Activated naive CD4-positive, alpha-beta T cell treated with anti-CD3 and anti-CD28 coated beads for 36 hours (primary cell): ENCODE measurements around the gene RBMS1. TPM values are rescaled to one million over a fixed set of nuclear protein-coding genes. Genes with fewer than 3 reads are reported as not detected.
"Not testable (repeated sequence)": the region's sequence is repeated elsewhere in the genome, so short reads cannot be mapped to it uniquely, and the experiment has no call there.

Source experiments
- CTCF ChIA-PET: fragments of 350-600 bp; sonication (Branson Sonifier 250); formaldehyde crosslinking; loops from one replicate; lab custom pipeline; 2021; ENCODE audit warnings: antibody characterized with exemption; lab: Charles Lee
- DNase-seq: peaks from one replicate; pipeline ENCODE4 v3.0.0-alpha.2; 2020
- H3K27ac Mint-ChIP-seq: one replicate; pipeline ENCODE4 v1.8.0; 2021; ENCODE audit warnings: mild to moderate bottlenecking, mixed read lengths
- H3K27me3 Mint-ChIP-seq: one replicate; pipeline ENCODE4 v1.8.0; 2021; ENCODE audit warnings: low read depth, mixed read lengths
- H3K36me3 Mint-ChIP-seq: one replicate; pipeline ENCODE4 v1.8.0; 2021; ENCODE audit warnings: low read depth, mixed read lengths
- H3K4me1 Mint-ChIP-seq: one replicate; pipeline ENCODE4 v1.8.0; 2021; ENCODE audit warnings: low read depth, mixed read lengths
- H3K4me3 Mint-ChIP-seq: one replicate; pipeline ENCODE4 v1.8.0; 2021; ENCODE audit warnings: mild to moderate bottlenecking, moderate library complexity, mixed read lengths
- H3K9me3 Mint-ChIP-seq: one replicate; pipeline ENCODE4 v1.8.0; 2021; ENCODE audit warnings: mixed read lengths
- intact Hi-C: fragments of 100-400 bp; cut with micrococcal nuclease; formaldehyde crosslinking; loops from one replicate; pipeline ENCODE4 v1.15.1; 2023
- total RNA-seq, 2 experiments: library from RNA; stranded (reverse); gene quantifications; one replicate each; pipeline ENCODE4 v1.2.3, GENCODE V29; 2021

RBMS1 gene
- total RNA-seq, 2 experiments from 2014 or later = 27.8 to 29.1 TPM

GRCh38 chr2:160494201-160494644 is 616 bp upstream of the RBMS1 start:
- intact Hi-C loops = loop anchor here (5.0 to 10.0 kb wide), 2 partner anchors 158 to 779 kb away; partner anchors contain the start of gene MARCHF7
- Mint-ChIP-seq H3K9me3 (no peaks in the 10 kb centered on the region), H3K4me3 (peak overlapping the region; percentile 93), H3K27me3 (no peaks in the 10 kb centered on the region), H3K36me3 (no peaks in the 10 kb centered on the region), H3K27ac (no peak overlapping the region), H3K4me1 (peaks cover 37% of the 10 kb centered on the region)
- no peak for DNase-seq
- CTCF ChIA-PET = interaction anchor here (0.9 to 1.0 kb wide), 2 partner anchors 65 to 91 kb away, joined by 3 read pairs; no protein-coding TSS in a partner anchor

GRCh38 chr2:160492401-160493226 is 993 bp downstream of the RBMS1 start:
- intact Hi-C loops = loop anchor here (1.0 to 10.0 kb wide), 9 partner anchors 10 to 778 kb away; partner anchors contain the start of genes MARCHF7 and TANK
- CTCF ChIA-PET = interaction anchor here (1.7 kb wide), 1 partner anchor 63 kb away, joined by 5 read pairs; no protein-coding TSS in a partner anchor
- Mint-ChIP-seq H3K27me3 (no peaks in the 10 kb centered on the region), H3K36me3 (no peaks in the 10 kb centered on the region), H3K4me1 (peaks cover 51% of the 10 kb centered on the region), H3K27ac (peak overlapping the region; percentile 93), H3K9me3 (no peaks in the 10 kb centered on the region), H3K4me3 (peak overlapping the region; percentile 93)
- DNase-seq = peak; percentile 62

GRCh38 chr2:160491911-160492371 is 1.7 kb downstream of the RBMS1 start:
- Mint-ChIP-seq H3K36me3 (no peaks in the 10 kb centered on the region), H3K9me3 (no peaks in the 10 kb centered on the region), H3K4me3 (peak overlapping the region; percentile 93), H3K27me3 (no peaks in the 10 kb centered on the region), H3K4me1 (peaks cover 56% of the 10 kb centered on the region), H3K27ac (peak overlapping the region; percentile 93)
- intact Hi-C loops = loop anchor here (1.0 to 10.0 kb wide), 9 partner anchors 10 to 777 kb away; partner anchors contain the start of genes MARCHF7 and TANK
- no peak for DNase-seq
- CTCF ChIA-PET = interaction anchor here (1.7 kb wide), 1 partner anchor 62 kb away, joined by 5 read pairs; no protein-coding TSS in a partner anchor

GRCh38 chr2:160490733-160491685 is 2.6 kb downstream of the RBMS1 start:
- Mint-ChIP-seq H3K9me3 (no peaks in the 10 kb centered on the region), H3K27me3 (no peaks in the 10 kb centered on the region), H3K4me3 (peak overlapping the region; percentile 93), H3K4me1 (peaks cover 62% of the 10 kb centered on the region), H3K27ac (peak overlapping the region; percentile 93), H3K36me3 (no peaks in the 10 kb centered on the region)
- CTCF ChIA-PET = interaction anchor here (0.6 to 1.7 kb wide), 3 partner anchors 20 to 382 kb away, joined by 3 to 5 read pairs (median 3); no protein-coding TSS in a partner anchor
- intact Hi-C loops = loop anchor here (5.0 to 10.0 kb wide), 2 partner anchors 161 to 776 kb away; partner anchors contain the start of gene MARCHF7
- no peak for DNase-seq

- no peak for DNase-seq
- Mint-ChIP-seq H3K27ac (peak overlapping the region; percentile 50), H3K27me3 (no peaks in the 10 kb centered on the region), H3K4me3 (no peak overlapping the region), H3K9me3 (no peaks in the 10 kb centered on the region), H3K4me1 (peaks cover 64% of the 10 kb centered on the region), H3K36me3 (no peaks in the 10 kb centered on the region)
- intact Hi-C loops = loop anchor here (1.0 to 10.0 kb wide), 9 partner anchors 17 to 1576 kb away; no protein-coding TSS in a partner anchor
- CTCF ChIA-PET = interaction anchor here (0.6 to 2.2 kb wide), 4 partner anchors 10 to 1348 kb away, joined by 3 to 7 read pairs (median 4); no protein-coding TSS in a partner anchor
These were observed 4.5 kb downstream of the RBMS1 start for GRCh38 chr2:160489111-160489510.

- Mint-ChIP-seq H3K27ac (peak overlapping the region; percentile 66), H3K4me1 (peaks cover 69% of the 10 kb centered on the region)
- H3K9me3 Mint-ChIP-seq, DNase-seq, H3K36me3 Mint-ChIP-seq, H3K27me3 Mint-ChIP-seq, H3K4me3 Mint-ChIP-seq: not testable (repeated sequence)
- CTCF ChIA-PET = interaction anchor here (0.8 to 2.2 kb wide), 3 partner anchors 9 to 236 kb away, joined by 3 to 7 read pairs (median 4); no protein-coding TSS in a partner anchor
- intact Hi-C loops = loop anchor here (2.0 to 10.0 kb wide), 6 partner anchors 221 to 1577 kb away; no protein-coding TSS in a partner anchor
These were observed 5.3 kb downstream of the RBMS1 start for GRCh38 chr2:160488289-160488688.

- H3K4me3 Mint-ChIP-seq = no peak overlapping the region
- H3K27me3 Mint-ChIP-seq = no peaks in the 10 kb centered on the region
These were observed 7.3 kb downstream of the RBMS1 start for GRCh38 chr2:160486341-160486740.

GRCh38 chr2:160484859-160485520 is 8.6 kb downstream of the RBMS1 start:
- H3K27me3 Mint-ChIP-seq = no peaks in the 10 kb centered on the region
- peak overlapping the region; percentile 77 for H3K4me3 Mint-ChIP-seq
- H3K36me3 Mint-ChIP-seq = no peaks in the 10 kb centered on the region
- intact Hi-C loops = loop anchor here (1.0 to 10.0 kb wide), 6 partner anchors 163 to 1580 kb away; no protein-coding TSS in a partner anchor
- peak overlapping the region; percentile 89 for H3K27ac Mint-ChIP-seq
- CTCF ChIA-PET = interaction anchor here (0.6 to 1.5 kb wide), 5 partner anchors 21 to 1621 kb away, joined by 3 to 7 read pairs (median 3); no protein-coding TSS in a partner anchor
- DNase-seq = peak; percentile 56
- H3K9me3 Mint-ChIP-seq = no peaks in the 10 kb centered on the region
- peaks cover 70% of the 10 kb centered on the region for H3K4me1 Mint-ChIP-seq

More at GRCh38 chr2:160486341-160486740, 7.3 kb downstream of the RBMS1 start:
- Mint-ChIP-seq H3K27ac (no peak overlapping the region), H3K9me3 (no peaks in the 10 kb centered on the region), H3K4me1 (peaks cover 75% of the 10 kb centered on the region), H3K36me3 (no peaks in the 10 kb centered on the region)
- DNase-seq = no peak
- intact Hi-C loops = loop anchor here (5.0 to 10.0 kb wide), 5 partner anchors 219 to 1578 kb away; no protein-coding TSS in a partner anchor
- CTCF ChIA-PET = interaction anchor here (0.9 to 1.0 kb wide), 2 partner anchors 8 to 57 kb away, joined by 3 to 5 read pairs; no protein-coding TSS in a partner anchor

GRCh38 chr2:160482673-160483072 is 10.9 kb downstream of the RBMS1 start:
- DNase-seq = peak; percentile 46
- Mint-ChIP-seq H3K27me3 (no peaks in the 10 kb centered on the region), H3K4me1 (peaks cover 71% of the 10 kb centered on the region), H3K4me3 (peak overlapping the region; percentile 47), H3K9me3 (no peaks in the 10 kb centered on the region), H3K27ac (peak overlapping the region; percentile 85), H3K36me3 (no peaks in the 10 kb centered on the region)
- intact Hi-C loops = loop anchor here (1.0 to 10.0 kb wide), 7 partner anchors 8 to 1582 kb away; no protein-coding TSS in a partner anchor
- CTCF ChIA-PET = no interaction called here

- Mint-ChIP-seq H3K4me3 (no peak overlapping the region), H3K27ac (no peak overlapping the region)
These were observed 14.3 kb downstream of the RBMS1 start for GRCh38 chr2:160479269-160479668.

More at GRCh38 chr2:160479269-160479668, 14.3 kb downstream of the RBMS1 start:
- DNase-seq = no peak
- Mint-ChIP-seq H3K4me1 (peaks cover 62% of the 10 kb centered on the region), H3K9me3 (no peaks in the 10 kb centered on the region), H3K27me3 (no peaks in the 10 kb centered on the region), H3K36me3 (no peaks in the 10 kb centered on the region)
- intact Hi-C loops = no loop called here
- CTCF ChIA-PET = interaction anchor here (1.0 to 1.4 kb wide), 3 partner anchors 8 to 227 kb away, joined by 3 read pairs; no protein-coding TSS in a partner anchor
